GM23248 (cell line): ENCODE measurements around the gene IQSEC3. TPM values are rescaled to one million over a fixed set of nuclear protein-coding genes. Genes with fewer than 3 reads are reported as not detected.

Experiments
- DNase-seq: peaks from one replicate; pipeline ENCODE4 v3.0.0-alpha.2; 2015
- H2AFZ ChIP-seq: fragments of 200-600 bp; sonication (generic); 2 replicates; pipeline ENCODE4 v1.6.1; 2016; ENCODE audit warnings: antibody characterized with exemption
- H3F3A ChIP-seq: fragments of 200-600 bp; sonication (generic); 2 replicates; pipeline ENCODE4 v1.6.1; 2016; ENCODE audit warnings: mild to moderate bottlenecking, antibody characterized with exemption, mixed run types; ENCODE audit not compliant: insufficient read depth
- H3K27ac ChIP-seq: fragments of 200-600 bp; sonication (generic); 2 replicates; pipeline ENCODE4 v1.5.1; 2016; ENCODE audit warnings: mild to moderate bottlenecking
- H3K27me3 ChIP-seq: fragments of 200-600 bp; sonication (generic); replicated peaks from 2 replicates; pipeline ENCODE4 v1.6.1; 2016; ENCODE audit warnings: mild to moderate bottlenecking; ENCODE audit not compliant: insufficient read depth
- H3K36me3 ChIP-seq: fragments of 200-600 bp; sonication (generic); 2 replicates; pipeline ENCODE4 v1.6.1; 2016; ENCODE audit warnings: low read depth, mild to moderate bottlenecking
- H3K4me1 ChIP-seq: fragments of 200-600 bp; sonication (generic); 2 replicates; pipeline ENCODE4 v1.6.1; 2016; ENCODE audit warnings: mild to moderate bottlenecking; ENCODE audit not compliant: insufficient read depth
- H3K4me2 ChIP-seq: fragments of 200-600 bp; sonication (generic); one replicate; pipeline ENCODE4 v1.6.1; 2016; ENCODE audit warnings: mild to moderate bottlenecking; ENCODE audit not compliant: unreplicated experiment
- H3K4me3 ChIP-seq: fragments of 200-600 bp; sonication (generic); 2 replicates; pipeline ENCODE4 v1.5.1; 2016; ENCODE audit warnings: mild to moderate bottlenecking
- H3K79me2 ChIP-seq: fragments of 200-600 bp; sonication (generic); 2 replicates; pipeline ENCODE4 v1.6.1; 2016; ENCODE audit warnings: mild to moderate bottlenecking; ENCODE audit not compliant: insufficient read depth
- H3K9ac ChIP-seq: fragments of 200-600 bp; sonication (generic); 2 replicates; pipeline ENCODE4 v1.6.1; 2016; ENCODE audit warnings: mild to moderate bottlenecking
- H3K9me2 ChIP-seq: fragments of 200-600 bp; sonication (generic); 2 replicates; pipeline ENCODE4 v1.6.1; 2016; ENCODE audit warnings: mixed run types, mild to moderate bottlenecking, moderate library complexity; ENCODE audit not compliant: insufficient read depth
- H3K9me3 ChIP-seq: fragments of 200-600 bp; sonication (generic); one replicate; pipeline ENCODE4 v1.6.1; 2017; ENCODE audit warnings: low read depth
- H4K20me1 ChIP-seq: fragments of 200-600 bp; sonication (generic); 2 replicates; pipeline ENCODE4 v1.6.0; 2016; ENCODE audit not compliant: insufficient read depth
- EZH2 ChIP-seq: fragments of 200-600 bp; sonication (generic); IDR thresholded peaks from 2 replicates; pipeline ENCODE4 v1.6.1; 2018; ENCODE audit warnings: antibody characterized with exemption, mild to moderate bottlenecking; ENCODE audit not compliant: insufficient read depth, poor library complexity, severe bottlenecking
- EZH2phosphoT487 ChIP-seq: fragments of 200-600 bp; sonication (generic); IDR thresholded peaks from 2 replicates; pipeline ENCODE4 v1.6.1; 2018; ENCODE audit warnings: antibody characterized with exemption, moderate library complexity, mild to moderate bottlenecking, low read depth; ENCODE audit not compliant: insufficient read depth
- WGBS, 2 experiments: methylation state at CpG; one replicate each; pipeline ENCODE4 v1.1.6; 2015 to 2017; ENCODE audit warnings: low lambda C conversion rate in 2 of 2, low coverage in 1 of 2; ENCODE audit errors: missing lambda C conversion rate in 2 of 2; 5-methylcytosine and 5-hydroxymethylcytosine counted together
- in situ Hi-C: fragments of 300-500 bp; cut with MboI; formaldehyde crosslinking; loops from 2 replicates; pipeline ENCODE4 v1.15.0; 2020
- polyA plus RNA-seq: library from polyadenylated mRNA; unstranded; fragments of >200 nt; fragmentation: Nextera tagmentation; extraction: Ambion mirVana; gene quantifications from 2 replicates; pipeline ENCODE4 v1.2.1, GENCODE V29; 2016
- total RNA-seq: library from RNA; depleted of rRNA; stranded (reverse); fragments of >200 nt; shearing (Covaris generic); gene quantifications from 2 replicates; pipeline ENCODE4 v1.2.3, GENCODE V29; 2014

The IQSEC3 gene
- total and polyA plus RNA-seq, 2 experiments from 2014 or later = not detected

- H2AFZ ChIP-seq = no peak overlapping the region
- no peaks in the 10 kb centered on the region for H3K9me3 ChIP-seq
- WGBS, 2 experiments = 57 to 59% methylated on average over 7 of the region's 7 CpGs
- H3K4me2 ChIP-seq = no peak overlapping the region
- no peaks in the 10 kb centered on the region for H3K36me3 ChIP-seq
- no peaks in the 10 kb centered on the region for H3K79me2 ChIP-seq
- H3F3A ChIP-seq = no peaks in the 10 kb centered on the region; the same call in 1 of the 2 replicates
- H3K9me2 ChIP-seq = no peaks in the 10 kb centered on the region
- H3K9ac ChIP-seq = no peak overlapping the region
- no peaks in the 10 kb centered on the region for H3K4me1 ChIP-seq
- in situ Hi-C loops = no loop called here
- no peak overlapping the region for H3K4me3 ChIP-seq
- no peak overlapping the region for H3K27ac ChIP-seq
- peaks cover 46% of the 10 kb centered on the region for H3K27me3 ChIP-seq
- DNase-seq = no peak
- no peak for TF ChIP-seq EZH2
- no peak for TF ChIP-seq EZH2phosphoT487
- H4K20me1 ChIP-seq = no peaks in the 10 kb centered on the region
Observed at GRCh38 chr12:194276-194675, 127.7 kb downstream of the IQSEC3 start.

- H3K9me3 ChIP-seq = no peaks in the 10 kb centered on the region
- peaks cover 43% of the 10 kb centered on the region for H3K27me3 ChIP-seq
- H3K4me2 ChIP-seq = no peak overlapping the region
- H3F3A ChIP-seq = no peaks in the 10 kb centered on the region; the same call in 1 of the 2 replicates
- H3K9me2 ChIP-seq = no peaks in the 10 kb centered on the region
- no peak for DNase-seq
- no peak overlapping the region for H2AFZ ChIP-seq
- in situ Hi-C loops = no loop called here
- no peak overlapping the region for H3K9ac ChIP-seq
- no peak overlapping the region for H3K27ac ChIP-seq
- H3K4me3 ChIP-seq = no peak overlapping the region
- no peak for TF ChIP-seq EZH2
- no peak for TF ChIP-seq EZH2phosphoT487
- H4K20me1 ChIP-seq = no peaks in the 10 kb centered on the region
- no peaks in the 10 kb centered on the region for H3K79me2 ChIP-seq
- H3K4me1 ChIP-seq = no peaks in the 10 kb centered on the region
- WGBS, 2 experiments = 19 to 35% methylated on average over 4 to 5 of the region's 5 CpGs
- H3K36me3 ChIP-seq = no peaks in the 10 kb centered on the region
Observed at GRCh38 chr12:195156-195555, 128.6 kb downstream of the IQSEC3 start.

GRCh38 chr12:195951-196350 is 129.4 kb downstream of the IQSEC3 start:
- Histone ChIP-seq H3K4me3 (no peak overlapping the region), H2AFZ (no peak overlapping the region), H3K79me2 (no peaks in the 10 kb centered on the region), H3K36me3 (no peaks in the 10 kb centered on the region), H3K4me1 (no peaks in the 10 kb centered on the region), H3K27me3 (peaks cover 43% of the 10 kb centered on the region), H3F3A (no peaks in the 10 kb centered on the region; the same call in 1 of the 2 replicates), H4K20me1 (no peaks in the 10 kb centered on the region), H3K9ac (no peak overlapping the region), H3K9me3 (no peaks in the 10 kb centered on the region), H3K27ac (no peak overlapping the region), H3K4me2 (no peak overlapping the region), H3K9me2 (no peaks in the 10 kb centered on the region)
- TF ChIP-seq EZH2 = no peak
- no peak for TF ChIP-seq EZH2phosphoT487
- in situ Hi-C loops = no loop called here
- WGBS, 2 experiments = 69 to 74% methylated on average over 15 of the region's 15 CpGs
- no peak for DNase-seq

GRCh38 chr12:196436-196835 is 129.9 kb downstream of the IQSEC3 start:
- H3K9ac ChIP-seq = no peak overlapping the region
- no peak overlapping the region for H3K4me3 ChIP-seq
- DNase-seq = no peak
- no peak overlapping the region for H3K4me2 ChIP-seq
- H3K4me1 ChIP-seq = no peaks in the 10 kb centered on the region
- no peak for TF ChIP-seq EZH2phosphoT487
- TF ChIP-seq EZH2 = no peak
- peaks cover 43% of the 10 kb centered on the region for H3K27me3 ChIP-seq
- no peaks in the 10 kb centered on the region; the same call in 1 of the 2 replicates for H3F3A ChIP-seq
- H3K9me3 ChIP-seq = no peaks in the 10 kb centered on the region
- H3K79me2 ChIP-seq = no peaks in the 10 kb centered on the region
- H3K27ac ChIP-seq = no peak overlapping the region
- no peaks in the 10 kb centered on the region for H3K36me3 ChIP-seq
- in situ Hi-C loops = no loop called here
- WGBS, 2 experiments = 31 to 44% methylated on average over 3 to 4 of the region's 4 CpGs
- no peaks in the 10 kb centered on the region for H4K20me1 ChIP-seq
- no peak overlapping the region for H2AFZ ChIP-seq
- H3K9me2 ChIP-seq = no peaks in the 10 kb centered on the region

DNA sequence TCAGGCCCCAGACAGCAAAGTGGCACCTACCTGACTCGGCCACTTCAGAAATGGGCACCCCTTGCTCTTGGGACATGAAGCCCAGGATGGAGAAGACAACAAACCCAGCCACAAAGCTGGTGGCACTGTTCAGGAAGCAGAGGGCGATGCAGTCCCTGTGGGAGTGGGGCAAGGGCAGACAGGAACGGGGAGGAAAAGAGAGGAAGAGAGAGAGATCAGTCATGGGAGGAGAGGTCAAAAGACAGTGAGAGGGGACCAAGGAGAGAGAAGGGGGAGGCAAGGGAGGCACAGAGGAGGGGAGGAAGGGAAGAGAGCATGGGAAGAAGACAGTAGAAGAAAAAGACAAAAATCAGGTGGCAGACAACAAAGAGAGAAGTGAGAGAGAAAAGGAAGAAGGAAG is 130.8 kb downstream of the IQSEC3 start:
- in situ Hi-C loops = no loop called here
- H3K4me2 ChIP-seq = no peak overlapping the region
- 59 to 65% methylated on average over 3 of the region's 3 CpGs for WGBS, 2 experiments
- H3K4me1 ChIP-seq = no peaks in the 10 kb centered on the region
- H3F3A ChIP-seq = no peaks in the 10 kb centered on the region; the same call in 1 of the 2 replicates
- H4K20me1 ChIP-seq = no peaks in the 10 kb centered on the region
- H3K79me2 ChIP-seq = no peaks in the 10 kb centered on the region
- H3K4me3 ChIP-seq = no peak overlapping the region
- TF ChIP-seq EZH2 (no peak), EZH2phosphoT487 (no peak)
- no peaks in the 10 kb centered on the region for H3K36me3 ChIP-seq
- no peaks in the 10 kb centered on the region for H3K9me2 ChIP-seq
- H3K27me3 ChIP-seq = peaks cover 34% of the 10 kb centered on the region
- no peak overlapping the region for H2AFZ ChIP-seq
- DNase-seq = no peak
- H3K9me3 ChIP-seq = no peaks in the 10 kb centered on the region
- H3K27ac ChIP-seq = no peak overlapping the region
- H3K9ac ChIP-seq = no peak overlapping the region
